ENCODE results near the gene ZBTB34. TPM values are rescaled to one million over a fixed set of nuclear protein-coding genes. Genes with fewer than 3 reads are reported as not detected.

The ZBTB34 gene
- total RNA-seq, 1 donor: 7.6 TPM

- H3K79me2 ChIP-seq (ENCODE audit: insufficient read depth, low read length): peaks cover 10% of the 10 kb centered on the region
- no peak overlapping the region for H3K4me3 ChIP-seq (ENCODE audit: insufficient read depth, low read length)
- no peaks in the 10 kb centered on the region for H3K9me3 ChIP-seq (ENCODE audit: low read depth, low read length)
- no peaks in the 10 kb centered on the region for H3K36me3 ChIP-seq (ENCODE audit: insufficient read depth, low read length)
- no peak for TF ChIP-seq CTCF (IDR thresholded peaks at IDR 0.05; ENCODE audit: extremely low read depth, low read depth, low read length)
- no peak for DNase-seq (ENCODE audit: insufficient read length, low spot score, missing footprints)
- no peaks in the 10 kb centered on the region for H3K27me3 ChIP-seq (ENCODE audit: insufficient read depth, low read length)
- H3K27ac ChIP-seq (ENCODE audit: low read depth, low read length): no peak overlapping the region
- H3K4me2 ChIP-seq (ENCODE audit: insufficient read depth, low read length): no peak overlapping the region
- no peak overlapping the region for H2AFZ ChIP-seq (ENCODE audit: low read length)
- H3K4me1 ChIP-seq (ENCODE audit: insufficient read depth, low read length): peaks cover 11% of the 10 kb centered on the region
- peaks cover 14% of the 10 kb centered on the region for H4K20me1 ChIP-seq (ENCODE audit: insufficient read depth, low read length)
These were observed 17.3 kb upstream of the ZBTB34 start for GRCh38 chr9:126842977-126843799.

- no peak overlapping the region for H2AFZ ChIP-seq (ENCODE audit: low read length)
- H3K79me2 ChIP-seq (ENCODE audit: insufficient read depth, low read length): peaks cover under 1% of the 10 kb centered on the region
- DNase-seq (ENCODE audit: insufficient read length, low spot score, missing footprints): peak; percentile 93
- H4K20me1 ChIP-seq (ENCODE audit: insufficient read depth, low read length): peaks cover 5% of the 10 kb centered on the region
- no peaks in the 10 kb centered on the region for H3K9me3 ChIP-seq (ENCODE audit: low read depth, low read length)
- H3K4me2 ChIP-seq (ENCODE audit: insufficient read depth, low read length): peak overlapping the region; percentile 1
- H3K36me3 ChIP-seq (ENCODE audit: insufficient read depth, low read length): no peaks in the 10 kb centered on the region
- H3K4me1 ChIP-seq (ENCODE audit: insufficient read depth, low read length): peaks cover 11% of the 10 kb centered on the region
- H3K27me3 ChIP-seq (ENCODE audit: insufficient read depth, low read length): no peaks in the 10 kb centered on the region
- H3K27ac ChIP-seq (ENCODE audit: low read depth, low read length): no peak overlapping the region
- no peak overlapping the region for H3K4me3 ChIP-seq (ENCODE audit: insufficient read depth, low read length)
- TF ChIP-seq CTCF (IDR thresholded peaks at IDR 0.05; ENCODE audit: extremely low read depth, low read depth, low read length): no peak
These were observed 16.4 kb upstream of the ZBTB34 start for GRCh38 chr9:126844085-126844484.

DNA sequence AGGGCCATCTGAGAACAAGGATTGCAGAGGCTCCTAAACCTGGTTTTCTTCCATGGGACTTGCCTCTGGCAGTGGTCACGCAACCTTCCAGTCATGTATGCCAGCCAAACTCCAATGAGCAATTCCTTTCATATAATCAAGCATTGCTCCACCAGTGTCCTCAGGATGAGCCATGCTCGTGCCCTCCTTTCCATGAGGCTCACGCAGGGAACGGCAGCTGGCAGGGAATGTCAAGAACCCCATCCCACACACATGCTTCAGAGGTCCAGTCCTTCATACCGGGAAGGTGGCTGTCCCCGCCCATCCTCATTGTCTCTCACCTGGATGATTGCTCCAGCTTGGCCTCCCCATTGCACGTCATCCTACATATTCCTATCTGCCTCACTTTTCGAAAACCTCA, 13.4 kb upstream of the ZBTB34 start:
- H3K4me3 ChIP-seq (ENCODE audit: insufficient read depth, low read length): no peak overlapping the region
- DNase-seq (ENCODE audit: insufficient read length, low spot score, missing footprints): no peak
- H3K27ac ChIP-seq (ENCODE audit: low read depth, low read length): no peak overlapping the region
- H3K4me2 ChIP-seq (ENCODE audit: insufficient read depth, low read length): no peak overlapping the region
- H3K27me3 ChIP-seq (ENCODE audit: insufficient read depth, low read length): peaks cover 11% of the 10 kb centered on the region
- H3K79me2 ChIP-seq (ENCODE audit: insufficient read depth, low read length): no peaks in the 10 kb centered on the region
- no peaks in the 10 kb centered on the region for H4K20me1 ChIP-seq (ENCODE audit: insufficient read depth, low read length)
- no peaks in the 10 kb centered on the region for H3K9me3 ChIP-seq (ENCODE audit: low read depth, low read length)
- no peak overlapping the region for H2AFZ ChIP-seq (ENCODE audit: low read length)
- peaks cover 11% of the 10 kb centered on the region for H3K4me1 ChIP-seq (ENCODE audit: insufficient read depth, low read length)
- no peak for TF ChIP-seq CTCF (IDR thresholded peaks at IDR 0.05; ENCODE audit: extremely low read depth, low read depth, low read length)
- no peaks in the 10 kb centered on the region for H3K36me3 ChIP-seq (ENCODE audit: insufficient read depth, low read length)

DNA sequence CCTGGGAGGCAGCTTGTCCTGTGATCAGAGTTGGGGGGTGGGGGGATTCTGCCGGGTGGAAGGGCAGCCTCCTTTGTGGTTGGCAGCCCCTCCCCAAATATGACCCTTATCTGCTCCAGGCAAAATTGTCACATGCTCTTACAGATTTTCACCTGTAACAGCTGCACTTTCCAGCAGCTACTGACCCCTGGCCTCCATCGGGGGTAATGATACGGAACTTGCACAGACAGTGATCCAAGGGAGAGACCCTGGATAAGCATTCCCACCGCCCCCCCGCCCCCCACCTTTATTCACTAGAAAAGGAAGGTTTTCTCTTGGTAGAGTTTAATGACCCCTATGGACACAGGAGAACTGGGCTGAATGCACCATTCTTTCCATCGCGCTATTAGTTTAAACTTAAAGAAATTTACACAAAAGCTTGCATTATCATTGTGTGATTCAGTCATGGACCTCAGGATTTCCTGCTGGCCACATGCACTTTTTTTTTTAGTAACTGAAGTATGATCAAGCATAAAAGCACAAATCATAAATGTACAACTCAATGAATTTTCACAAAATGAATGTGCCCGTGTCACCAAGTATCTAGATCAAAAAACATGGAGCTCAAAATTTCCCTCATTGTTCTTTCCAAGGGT, 10.7 kb upstream of the ZBTB34 start:
- no peaks in the 10 kb centered on the region for H4K20me1 ChIP-seq (ENCODE audit: insufficient read depth, low read length)
- no peak overlapping the region for H3K4me3 ChIP-seq (ENCODE audit: insufficient read depth, low read length)
- no peak for DNase-seq (ENCODE audit: insufficient read length, low spot score, missing footprints)
- no peaks in the 10 kb centered on the region for H3K36me3 ChIP-seq (ENCODE audit: insufficient read depth, low read length)
- H3K27ac ChIP-seq (ENCODE audit: low read depth, low read length): no peak overlapping the region
- no peak overlapping the region for H2AFZ ChIP-seq (ENCODE audit: low read length)
- TF ChIP-seq CTCF (IDR thresholded peaks at IDR 0.05; ENCODE audit: extremely low read depth, low read depth, low read length): no peak
- H3K9me3 ChIP-seq (ENCODE audit: low read depth, low read length): no peaks in the 10 kb centered on the region
- peaks cover 5% of the 10 kb centered on the region for H3K4me1 ChIP-seq (ENCODE audit: insufficient read depth, low read length)
- no peaks in the 10 kb centered on the region for H3K79me2 ChIP-seq (ENCODE audit: insufficient read depth, low read length)
- H3K4me2 ChIP-seq (ENCODE audit: insufficient read depth, low read length): no peak overlapping the region
- peaks cover 26% of the 10 kb centered on the region for H3K27me3 ChIP-seq (ENCODE audit: insufficient read depth, low read length)
